Activated CD4-positive, CD25-positive, alpha-beta regulatory T cell treated with anti-CD3 and anti-CD28 coated beads, Interleukin-2, amount 50 U/mL, for 16 hours (primary cell): ENCODE data around the gene SULF2.

Experiments
- DNase-seq: peaks from one replicate; pipeline ENCODE4 v3.0.0-alpha.2; 2020; ENCODE audit warnings: low read depth, low spot score

SULF2 gene

GRCh38 chr20:47669152-47669425 lies 116.2 kb downstream of the SULF2 start:
- DNase-seq, result no peak

DNA sequence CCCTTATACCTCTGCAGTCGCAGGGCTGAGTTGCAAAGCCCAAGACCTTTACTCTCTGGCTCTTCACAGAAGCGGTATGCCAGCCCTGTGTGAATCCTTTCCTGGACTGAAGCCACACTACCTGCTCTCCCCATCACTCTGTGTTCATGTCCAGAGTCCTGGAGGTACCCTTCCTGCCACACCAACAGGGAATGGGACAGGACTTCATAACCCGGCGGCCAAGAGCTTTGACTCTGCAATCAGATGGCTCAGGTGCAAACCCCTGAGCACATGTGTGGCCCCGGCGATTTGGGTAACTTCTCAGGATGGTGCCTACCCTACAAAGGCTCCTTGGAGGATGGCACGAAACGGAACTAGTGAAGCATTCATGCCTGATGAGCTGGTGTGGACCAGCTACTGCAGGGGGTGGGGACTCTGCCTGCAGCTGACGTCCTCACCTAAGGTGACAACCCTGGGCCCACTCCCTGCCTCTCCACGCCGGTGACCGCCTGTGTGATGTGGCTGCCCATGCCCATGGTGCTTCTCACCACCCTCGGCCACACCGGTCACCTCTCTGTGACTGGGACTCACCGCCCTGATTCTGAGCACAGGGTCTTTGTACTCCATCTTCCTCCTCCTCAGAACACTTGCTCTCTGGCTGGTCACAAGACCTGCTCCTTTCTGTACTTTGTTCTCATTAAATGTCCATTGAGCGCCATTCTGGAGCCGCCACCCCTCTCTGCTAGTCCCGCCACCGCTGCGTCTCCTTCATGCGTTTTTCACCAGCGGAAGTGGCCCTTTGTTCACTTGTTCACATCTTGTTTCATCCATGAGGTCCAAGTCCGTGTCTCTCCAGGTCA lies 116.7 kb downstream of the SULF2 start:
- no peak for DNase-seq

- no peak for DNase-seq
Observed at GRCh38 chr20:47667531-47668312, 117.6 kb downstream of the SULF2 start.

DNA sequence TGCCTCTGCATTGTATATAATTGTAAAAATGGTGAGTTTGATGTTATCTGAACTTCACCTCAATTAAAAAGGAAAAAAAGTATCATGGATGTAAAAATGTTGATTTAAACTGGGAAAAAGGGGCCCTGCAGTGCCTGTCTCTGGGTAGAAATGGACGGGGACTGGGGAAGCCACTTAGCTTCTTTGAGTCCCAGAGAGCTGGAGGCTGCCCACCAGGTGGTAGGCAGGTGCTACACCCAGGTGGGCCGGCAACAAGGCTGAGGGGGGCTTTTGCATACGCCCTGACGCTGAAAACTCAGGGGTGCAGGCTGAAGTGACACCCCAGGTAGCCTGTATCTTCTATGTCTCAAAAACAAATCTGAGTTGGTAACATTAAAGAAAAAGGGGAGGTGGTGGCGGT lies 118.2 kb downstream of the SULF2 start:
- no peak for DNase-seq

- DNase-seq, result no peak
Observed at GRCh38 chr20:47666304-47666703, 119.0 kb downstream of the SULF2 start.

DNA sequence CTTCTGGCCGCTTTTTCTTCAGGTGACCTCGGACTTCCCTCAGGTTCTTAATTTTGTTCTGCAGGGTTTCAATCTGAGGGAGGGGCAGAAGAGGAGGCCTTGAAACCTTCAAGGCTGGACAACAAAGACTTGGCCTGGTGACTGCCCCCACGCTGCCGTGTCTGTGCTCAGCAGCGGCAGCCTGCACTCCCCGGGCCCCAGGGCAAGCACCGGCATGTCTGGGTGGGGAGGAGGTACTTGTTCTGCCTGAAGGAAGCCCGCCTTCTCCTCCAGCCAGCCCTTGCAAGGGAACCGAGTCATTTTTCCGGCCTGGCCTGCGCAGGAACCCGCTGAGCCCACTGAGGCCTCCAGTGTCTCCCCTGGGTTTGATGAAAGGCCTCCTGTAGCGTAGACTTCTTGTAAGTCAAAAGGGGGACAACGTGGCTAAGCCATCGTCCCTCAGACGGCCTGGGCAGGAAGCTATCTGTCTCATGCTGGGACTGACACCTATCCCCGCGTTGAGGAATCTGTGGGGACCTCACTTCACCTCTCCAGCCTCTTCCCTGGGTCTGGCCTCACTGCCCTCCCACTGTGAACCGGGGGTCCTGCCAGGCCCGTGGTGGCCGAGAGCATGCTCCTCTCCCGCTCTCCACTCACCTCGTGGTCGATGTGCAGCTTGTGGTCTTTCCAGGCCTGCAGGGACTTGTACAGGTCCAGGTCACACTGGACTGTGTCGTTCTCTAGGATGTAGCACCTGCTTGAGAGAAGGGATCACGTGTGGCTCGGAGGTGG lies 119.9 kb downstream of the SULF2 start:
- no peak for DNase-seq

GRCh38 chr20:47664744-47665143 lies 120.5 kb downstream of the SULF2 start:
- DNase-seq, result no peak

DNA sequence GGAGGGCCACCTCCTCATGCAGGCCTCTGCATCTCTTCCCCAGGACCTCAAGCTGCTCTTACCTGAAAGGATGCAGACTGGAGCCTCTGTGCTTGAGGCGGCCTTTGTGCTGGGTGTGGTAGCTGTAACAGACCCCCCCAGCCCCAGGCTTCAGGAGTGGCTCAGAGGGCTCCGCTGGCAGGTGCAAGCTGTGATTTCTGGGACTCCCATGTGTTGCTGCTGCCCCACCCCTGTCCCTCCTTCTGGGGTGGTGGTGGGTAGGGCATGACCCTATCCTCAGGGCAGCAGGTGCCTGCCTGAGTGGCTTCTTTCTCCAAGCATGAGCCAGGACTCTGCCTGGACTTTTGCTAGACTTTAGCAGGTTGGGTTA lies 121.2 kb downstream of the SULF2 start:
- DNase-seq, result no peak

GRCh38 chr20:47663354-47664067 lies 121.8 kb downstream of the SULF2 start:
- peak; percentile 44 for DNase-seq

DNA sequence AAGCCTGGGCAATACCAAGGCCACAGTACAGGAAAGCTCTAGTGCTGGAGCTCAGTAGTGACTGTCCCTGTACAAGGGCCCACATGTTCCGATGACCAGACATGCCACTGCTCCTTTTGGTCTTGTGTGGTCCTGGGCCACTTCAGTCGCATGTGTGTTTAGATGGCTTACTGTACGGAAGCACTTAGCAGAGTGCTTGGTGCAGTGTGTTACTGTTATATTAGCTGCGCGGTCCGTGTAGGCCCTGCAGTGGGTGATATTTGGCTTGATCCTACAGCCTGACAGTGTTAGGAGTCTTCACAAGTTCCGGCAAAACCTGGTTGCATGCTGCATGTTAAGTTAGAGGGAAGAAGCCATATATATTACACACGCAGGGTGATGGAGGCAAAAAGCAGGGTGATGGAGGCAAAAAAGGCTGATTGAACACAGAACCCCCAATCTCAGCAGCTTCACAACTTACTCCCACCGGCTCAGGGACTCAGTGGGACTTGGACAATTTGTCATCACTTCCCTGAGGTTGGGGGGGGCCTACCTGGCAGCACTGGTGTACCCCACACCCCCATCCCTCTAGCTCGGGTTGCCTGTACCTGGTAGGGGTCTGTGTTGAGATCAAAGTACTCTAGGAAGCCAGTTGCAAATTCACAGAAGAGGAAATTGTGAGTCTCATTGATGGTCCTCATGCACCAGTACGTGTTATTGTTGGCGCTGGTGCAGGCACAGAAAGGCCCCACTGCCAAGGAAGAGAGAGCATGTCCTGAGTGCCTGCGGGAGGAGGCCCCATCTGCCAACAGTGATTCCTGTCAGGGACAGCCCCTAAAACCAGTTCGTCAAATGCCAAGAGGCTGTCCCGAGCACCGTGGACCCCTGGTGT lies 122.6 kb downstream of the SULF2 start:
- DNase-seq, result no peak

DNA sequence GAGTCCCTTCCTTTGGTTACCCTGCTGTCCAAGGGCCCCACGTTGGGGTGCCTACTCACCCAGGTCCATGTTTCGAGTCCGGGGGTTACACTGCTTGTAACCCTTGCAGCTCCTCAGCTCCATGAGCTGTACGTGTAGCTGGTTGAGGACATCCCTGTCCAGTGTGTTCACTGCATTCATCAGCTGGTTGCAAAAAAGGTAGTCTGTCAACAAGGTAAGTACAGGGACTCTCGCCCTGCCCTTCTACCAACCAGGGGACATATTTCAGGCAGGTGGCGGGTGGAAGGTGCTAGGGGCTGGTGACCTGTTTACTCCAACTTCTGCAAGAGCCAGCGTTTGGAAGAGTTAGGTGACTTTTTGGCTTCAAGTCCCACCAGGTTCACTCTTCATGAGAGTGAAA lies 123.6 kb downstream of the SULF2 start:
- no peak for DNase-seq

DNA sequence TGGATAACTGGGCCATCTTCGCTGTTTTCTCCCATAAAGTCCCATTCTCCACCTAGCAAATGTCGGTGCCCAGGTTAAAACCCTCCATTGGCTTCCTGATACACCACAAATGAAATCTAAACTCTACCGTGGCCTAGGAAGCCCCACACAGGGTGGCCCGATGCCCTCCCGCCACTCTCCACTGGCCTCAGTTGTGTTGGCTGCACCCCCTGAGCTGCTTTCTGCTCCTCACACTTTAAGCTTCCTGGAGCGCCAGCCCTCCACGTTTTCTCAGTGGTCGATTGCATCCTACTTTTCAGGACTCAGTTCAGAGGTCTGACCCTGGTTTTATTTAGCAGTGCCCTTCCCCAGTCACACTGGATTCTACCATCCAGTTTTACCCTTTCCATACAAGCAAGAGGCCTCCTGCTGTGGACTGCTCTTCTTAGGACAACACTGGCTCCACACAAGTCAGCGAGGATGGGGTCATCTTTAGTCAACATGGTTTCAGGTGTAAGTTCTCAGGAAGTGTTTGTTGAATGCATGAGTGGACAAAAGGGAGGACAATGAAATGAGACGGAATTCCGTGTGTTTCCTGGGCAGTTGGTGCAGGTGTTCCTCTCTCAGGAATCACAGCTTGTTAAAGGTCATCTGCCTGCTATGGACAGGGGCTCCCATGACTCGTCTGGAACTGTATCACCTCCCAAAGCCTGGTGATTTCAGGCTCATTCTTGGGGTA lies 124.1 kb downstream of the SULF2 start:
- no peak for DNase-seq

DNA sequence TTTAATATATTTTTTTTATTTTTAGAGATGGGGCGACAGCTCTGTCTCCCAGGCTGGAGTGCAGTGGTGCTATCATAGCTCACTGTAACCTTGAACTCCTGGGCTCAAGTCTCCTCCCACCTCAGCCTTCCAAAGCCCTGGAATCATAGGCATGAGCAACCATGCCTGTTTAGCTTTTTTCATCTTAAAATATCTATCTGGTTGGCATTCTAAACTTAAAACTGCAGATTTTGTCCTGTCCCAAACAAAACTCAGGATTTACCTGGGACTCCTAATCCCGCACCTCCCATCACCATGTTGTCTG lies 124.7 kb downstream of the SULF2 start:
- no peak for DNase-seq

DNA sequence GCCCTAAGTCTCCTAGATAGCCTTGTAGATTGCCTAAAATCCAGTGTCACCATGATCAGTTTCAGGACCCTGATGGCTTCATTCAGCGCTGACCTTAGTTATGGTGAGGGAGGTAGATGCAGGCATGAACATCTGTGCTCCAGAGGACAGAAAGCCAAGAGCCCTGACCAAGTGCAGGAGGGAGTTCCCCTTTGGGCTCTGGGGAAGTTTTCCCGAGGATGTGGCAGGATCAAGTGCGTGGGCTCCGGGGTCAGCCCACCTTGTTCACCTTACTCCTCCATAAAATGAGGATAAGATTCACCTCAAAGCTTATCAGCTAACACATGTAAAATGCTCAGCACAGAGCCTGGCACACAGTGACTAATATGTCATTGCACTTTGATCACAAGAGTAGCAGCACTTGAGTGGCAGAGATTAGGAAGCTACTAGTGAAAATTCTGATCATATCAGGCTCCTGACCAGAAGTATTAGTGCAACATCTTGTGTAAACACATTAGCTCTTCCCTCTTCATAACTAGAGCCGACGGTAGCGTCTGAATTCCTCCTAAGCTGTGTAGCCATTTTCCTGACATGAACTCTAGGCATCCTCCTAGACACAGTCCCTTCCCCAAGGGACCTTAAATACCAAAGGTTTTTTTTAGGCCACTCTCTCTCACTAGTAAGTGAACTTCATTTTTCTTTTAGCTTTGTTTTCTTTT lies 125.2 kb downstream of the SULF2 start:
- DNase-seq, result no peak

GRCh38 chr20:47656318-47656717 lies 129.0 kb downstream of the SULF2 start:
- DNase-seq, result no peak

DNA sequence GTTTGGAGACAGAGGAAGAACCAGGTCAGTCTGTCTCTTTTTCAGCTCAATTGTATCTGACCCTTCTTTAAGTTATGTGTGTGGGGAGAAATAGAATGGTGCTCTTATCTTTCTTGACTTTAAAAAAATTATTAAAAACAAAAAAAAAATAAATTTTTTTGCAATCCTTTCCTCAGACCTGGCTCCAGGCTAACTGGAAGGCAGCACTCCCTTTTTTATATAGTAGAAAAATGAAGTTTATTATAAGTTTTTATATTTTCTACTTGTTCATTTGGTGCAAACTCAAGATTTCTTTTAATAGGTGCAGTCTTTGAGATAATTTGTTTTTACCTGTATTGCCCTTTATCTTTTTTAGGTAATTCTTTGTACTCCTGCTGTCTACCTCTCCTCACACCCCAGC lies 129.6 kb downstream of the SULF2 start:
- no peak for DNase-seq

GRCh38 chr20:47654370-47654769 lies 130.9 kb downstream of the SULF2 start:
- no peak for DNase-seq

DNA sequence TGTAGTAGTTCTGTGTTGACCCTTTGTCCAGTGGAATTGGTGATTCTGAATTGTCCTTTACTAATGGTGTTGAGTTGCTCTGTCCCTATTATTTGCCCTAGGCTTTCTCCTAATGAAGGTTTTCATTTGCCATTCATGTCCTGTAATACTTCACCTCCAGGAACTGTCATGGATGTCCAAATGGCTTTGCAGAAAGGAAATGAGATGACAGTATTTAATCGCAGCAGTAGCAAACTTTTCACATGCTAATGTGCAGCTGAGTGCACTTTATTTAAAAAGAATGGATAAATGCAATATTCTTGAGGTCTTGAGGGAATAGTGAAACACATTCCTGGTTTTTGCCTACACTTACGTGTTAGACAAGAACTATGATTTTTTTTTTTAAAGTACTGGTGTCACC lies 131.4 kb downstream of the SULF2 start:
- DNase-seq, result no peak

DNA sequence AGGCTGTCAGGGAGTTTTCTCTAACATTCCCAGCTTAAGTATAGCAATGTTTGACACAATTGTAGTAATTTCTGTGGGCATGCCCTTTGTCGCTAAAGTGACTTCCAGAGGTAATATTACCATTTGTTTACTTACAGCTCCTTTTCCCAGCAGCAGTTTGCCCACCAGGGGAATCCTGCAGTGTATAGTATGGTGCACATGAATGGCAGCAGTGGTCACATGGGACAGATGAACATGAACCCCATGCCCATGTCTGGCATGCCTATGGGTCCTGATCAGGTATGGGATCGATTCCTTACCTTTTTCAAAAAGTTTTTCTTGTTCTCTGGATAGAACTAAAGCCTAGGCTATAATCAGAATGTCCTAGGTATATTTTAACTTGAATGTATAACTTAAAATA lies 132.5 kb downstream of the SULF2 start:
- DNase-seq, result no peak

DNA sequence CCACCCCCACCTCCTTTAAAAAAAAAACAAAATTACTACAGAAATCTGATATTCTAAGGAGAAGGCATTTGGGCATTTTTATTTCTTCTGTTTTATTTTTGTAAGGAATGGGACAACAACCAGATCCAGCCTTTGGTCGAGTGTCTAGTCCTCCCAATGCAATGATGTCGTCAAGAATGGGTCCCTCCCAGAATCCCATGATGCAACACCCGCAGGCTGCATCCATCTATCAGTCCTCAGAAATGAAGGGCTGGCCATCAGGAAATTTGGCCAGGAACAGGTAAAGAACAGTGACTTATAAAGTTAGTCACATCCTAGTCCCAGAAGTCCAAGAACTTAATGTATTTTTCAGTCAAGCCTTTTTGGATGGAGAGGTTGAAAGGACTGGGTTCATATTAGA lies 133.0 kb downstream of the SULF2 start:
- no peak for DNase-seq
